Inflammatory macrophage treated with lipopolysaccharide for 1 hour (primary cell): Measurements from ENCODE around the gene RAB5B.
"Not testable (repeated sequence)": the region's sequence is repeated elsewhere in the genome, so short reads cannot be mapped to it uniquely, and the experiment has no call there.

Experiments
- DNase-seq, 2 donors: peaks; one replicate each; pipeline ENCODE4 v3.0.0-alpha.2; 2020 to 2022

RAB5B gene

GRCh38 chr12:55942055-55942454 is 31.8 kb upstream of the RAB5B start:
- DNase-seq, result no peak

- no peak for DNase-seq
Observed at GRCh38 chr12:55942577-55943136, 31.2 kb upstream of the RAB5B start.

GRCh38 chr12:55946553-55946952 is 27.3 kb upstream of the RAB5B start:
- no peak for DNase-seq

GRCh38 chr12:55955344-55955743 is 18.5 kb upstream of the RAB5B start:
- no peak for DNase-seq

DNA sequence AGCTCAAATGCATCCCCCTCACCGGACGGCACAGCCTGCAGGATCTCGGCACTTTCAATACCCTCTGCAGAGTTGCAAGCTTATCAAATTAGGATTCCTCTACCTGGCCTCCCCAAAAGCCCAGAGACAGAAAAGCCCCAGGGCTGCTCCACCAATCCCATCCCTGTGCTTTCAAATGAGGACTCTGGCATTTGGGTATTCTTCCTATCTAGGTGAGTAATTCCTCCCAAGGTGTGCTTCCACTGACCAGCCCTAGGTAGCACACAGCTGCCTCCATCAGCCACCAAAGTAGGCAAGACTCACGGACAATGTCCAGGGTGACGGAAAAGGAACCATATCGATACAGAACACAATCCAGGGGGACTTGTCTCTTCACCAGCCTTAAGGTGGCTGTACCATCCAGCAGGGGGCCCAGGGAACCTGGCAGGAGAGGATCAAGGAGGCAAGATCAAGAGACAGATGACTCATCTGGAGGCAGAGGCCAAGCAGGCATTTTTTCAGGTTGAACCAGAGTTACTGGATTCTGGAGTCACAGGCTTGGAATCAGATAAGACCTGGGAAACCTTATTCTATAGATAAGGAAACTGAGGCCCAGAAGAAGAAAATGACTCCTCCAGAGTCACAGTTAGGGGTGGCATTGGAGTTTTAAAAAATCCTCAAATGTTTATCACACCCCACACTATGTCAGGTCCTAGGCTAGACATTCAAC is 17.9 kb upstream of the RAB5B start:
- DNase-seq, result no peak

GRCh38 chr12:55957106-55957859 is 16.6 kb upstream of the RAB5B start:
- DNase-seq, result no peak

GRCh38 chr12:55963760-55964159 is 10.1 kb upstream of the RAB5B start:
- no peak for DNase-seq

DNA sequence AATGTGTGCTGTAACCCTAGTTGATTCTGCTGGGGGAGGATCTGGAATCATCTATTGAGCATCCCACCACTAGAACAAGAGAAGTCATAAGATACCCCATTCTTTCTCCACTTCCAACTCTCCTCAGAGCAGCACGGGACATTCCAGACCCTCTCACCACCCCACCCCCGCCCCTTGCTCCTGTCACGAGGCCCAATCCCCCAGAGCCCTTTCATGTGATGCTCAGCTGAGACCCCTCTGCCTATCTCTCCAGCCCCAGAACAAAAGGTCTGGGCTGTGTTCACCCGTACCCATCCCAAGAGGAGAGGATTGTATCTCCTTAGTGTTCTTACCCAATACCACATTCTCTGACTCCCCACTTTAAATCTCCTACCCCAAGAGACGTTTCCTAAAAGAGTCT is 8.6 kb upstream of the RAB5B start:
- DNase-seq, result no peak

GRCh38 chr12:55965941-55966407 is 7.9 kb upstream of the RAB5B start, which contains the start of gene PMEL:
TSS of gene PMEL (minus strand) at chr12:55966042. CDS start at chr12:55966011, 31 bp downstream.
- no peak for DNase-seq

DNA sequence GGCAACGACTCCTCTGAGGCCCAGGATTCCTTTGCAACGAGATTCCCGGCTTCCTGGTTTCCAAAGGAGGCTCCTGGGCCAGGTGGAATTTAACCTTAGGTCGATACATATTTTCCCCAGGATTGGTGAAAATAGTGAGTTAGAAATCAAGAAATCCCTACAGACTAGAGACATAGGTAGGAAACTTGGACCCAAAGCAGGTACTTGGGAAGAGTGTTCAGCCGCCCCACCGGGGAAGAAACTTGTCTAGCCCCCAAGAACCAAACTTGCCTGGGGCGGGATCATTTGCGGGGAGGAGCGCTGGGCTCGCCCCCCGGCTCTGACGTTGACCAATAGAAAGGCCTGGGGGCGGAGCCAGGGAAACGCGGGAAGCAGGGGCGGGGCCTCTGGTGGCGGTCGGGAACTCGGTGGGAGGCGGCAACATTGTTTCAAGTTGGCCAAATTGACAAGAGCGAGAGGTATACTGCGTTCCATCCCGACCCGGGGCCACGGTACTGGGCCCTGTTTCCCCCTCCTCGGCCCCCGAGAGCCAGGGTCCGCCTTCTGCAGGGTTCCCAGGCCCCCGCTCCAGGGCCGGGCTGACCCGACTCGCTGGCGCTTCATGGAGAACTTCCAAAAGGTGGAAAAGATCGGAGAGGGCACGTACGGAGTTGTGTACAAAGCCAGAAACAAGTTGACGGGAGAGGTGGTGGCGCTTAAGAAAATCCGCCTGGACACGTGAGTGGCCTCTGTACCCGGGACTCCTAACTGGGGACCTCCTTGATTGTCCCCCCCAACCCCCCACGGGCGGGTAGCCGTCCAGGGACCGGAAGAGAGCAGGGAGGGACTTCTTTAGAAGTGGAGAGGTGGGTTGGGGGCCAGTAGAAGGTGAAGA is 7.2 kb upstream of the RAB5B start, which contains the start of gene CDK2:
TSS of gene CDK2 (plus strand) at position 423 of the 874 bp plus-strand sequence. CDS start at position 602, 179 bp downstream.
- DNase-seq, result peak; percentile 73 to 92

DNA sequence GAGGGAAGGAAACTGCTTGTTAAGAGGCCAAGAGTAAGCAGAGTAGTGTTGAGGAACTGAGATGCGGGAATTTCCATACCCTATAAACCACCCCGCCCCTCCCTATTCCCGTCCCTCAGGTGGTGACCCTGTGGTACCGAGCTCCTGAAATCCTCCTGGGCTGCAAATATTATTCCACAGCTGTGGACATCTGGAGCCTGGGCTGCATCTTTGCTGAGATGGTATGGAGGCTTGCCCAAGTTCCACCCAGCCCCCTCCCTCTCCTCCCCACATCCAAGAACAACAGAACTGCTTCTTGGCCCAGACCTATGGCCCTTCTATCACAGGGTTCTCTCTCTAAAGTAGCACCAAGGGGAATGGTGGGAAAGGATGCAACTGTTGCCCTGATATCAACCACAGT is 4.5 kb upstream of the RAB5B start:
- DNase-seq, result no peak

GRCh38 chr12:55970775-55971174 is 3.1 kb upstream of the RAB5B start:
- DNase-seq, result no peak

DNA sequence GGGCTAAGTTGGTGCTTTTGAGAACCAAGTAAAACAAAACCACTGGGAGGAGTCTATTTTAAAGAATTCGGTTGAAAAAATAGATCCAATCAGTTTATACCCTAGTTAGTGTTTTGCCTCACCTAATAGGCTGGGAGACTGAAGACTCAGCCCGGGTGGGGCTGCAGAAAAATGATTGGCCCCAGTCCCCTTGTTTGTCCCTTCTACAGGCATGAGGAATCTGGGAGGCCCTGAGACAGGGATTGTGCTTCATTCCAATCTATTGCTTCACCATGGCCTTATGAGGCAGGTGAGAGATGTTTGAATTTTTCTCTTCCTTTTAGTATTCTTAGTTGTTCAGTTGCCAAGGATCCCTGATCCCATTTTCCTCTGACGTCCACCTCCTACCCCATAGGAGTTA is 1.8 kb upstream of the RAB5B start:
- no peak for DNase-seq

DNA sequence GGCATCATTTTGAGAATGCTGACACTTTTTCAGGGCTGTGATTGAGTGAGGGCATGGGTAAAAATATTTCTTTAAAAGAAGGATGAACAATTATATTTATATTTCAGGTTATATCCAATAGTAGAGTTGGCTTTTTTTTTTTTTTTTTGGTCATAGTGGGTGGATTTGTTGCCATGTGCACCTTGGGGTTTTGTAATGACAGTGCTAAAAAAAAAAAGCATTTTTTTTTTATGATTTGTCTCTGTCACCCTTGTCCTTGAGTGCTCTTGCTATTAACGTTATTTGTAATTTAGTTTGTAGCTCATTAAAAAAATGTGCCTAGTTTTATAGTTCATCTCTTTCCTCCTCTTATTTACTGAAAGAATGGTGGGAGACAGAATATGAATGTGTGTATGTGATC is 1.4 kb upstream of the RAB5B start:
- DNase-seq, result no peak

DNA sequence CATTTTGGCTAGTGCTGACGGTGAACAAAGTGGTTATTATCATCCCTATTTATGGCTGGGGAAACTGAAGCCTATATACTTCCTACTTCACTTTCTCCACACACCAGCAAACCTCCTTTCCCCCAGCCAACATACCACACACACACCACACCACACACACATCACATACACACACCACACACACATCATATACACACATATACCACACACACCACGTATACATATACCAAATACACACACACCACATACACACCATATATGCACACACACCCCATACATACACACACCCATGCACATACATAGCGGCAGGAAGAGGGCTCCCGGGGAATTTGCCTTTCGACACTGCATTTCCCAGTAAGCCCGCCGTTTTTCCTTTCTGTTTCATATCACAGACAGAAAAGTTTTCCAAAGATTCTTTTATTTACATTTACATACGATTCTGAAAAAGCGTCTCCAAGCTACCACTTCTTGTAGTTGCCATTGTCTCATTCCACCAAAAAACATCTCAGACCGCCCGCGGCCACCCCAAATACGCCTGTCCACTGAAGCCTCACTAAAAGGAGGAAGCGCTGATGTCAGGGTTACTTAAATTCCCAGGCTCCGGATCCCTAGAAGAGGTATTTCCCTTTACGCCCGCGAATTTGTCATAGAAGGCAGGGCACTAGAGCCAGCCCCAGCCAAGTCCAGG is 823 bp upstream of the RAB5B start:
- no peak for DNase-seq

- DNase-seq, result peak; percentile 43 to 49
Observed at GRCh38 chr12:55974308-55974730, 441 bp downstream of the RAB5B start.

GRCh38 chr12:55978393-55978792 is 4.5 kb downstream of the RAB5B start:
- DNase-seq, result no peak

DNA sequence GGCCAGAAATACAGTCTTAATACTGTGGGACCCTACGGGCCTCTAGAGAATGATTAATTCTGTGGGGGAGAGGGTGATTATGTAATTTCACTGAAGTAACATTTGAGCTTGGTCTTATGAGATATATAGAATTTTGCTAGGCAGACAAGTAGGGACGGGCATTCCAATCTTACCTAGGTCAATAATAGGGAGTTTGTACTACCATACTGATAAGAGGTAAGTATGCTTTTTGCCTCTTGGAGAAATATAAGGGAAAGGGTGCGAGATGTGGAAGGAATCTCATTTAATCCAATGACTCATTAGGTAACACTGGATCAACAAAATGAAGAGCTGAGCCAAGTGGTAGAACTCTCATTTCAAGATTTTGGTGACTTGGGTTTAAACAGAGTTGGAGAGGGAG is 5.2 kb downstream of the RAB5B start:
- DNase-seq, result no peak

DNA sequence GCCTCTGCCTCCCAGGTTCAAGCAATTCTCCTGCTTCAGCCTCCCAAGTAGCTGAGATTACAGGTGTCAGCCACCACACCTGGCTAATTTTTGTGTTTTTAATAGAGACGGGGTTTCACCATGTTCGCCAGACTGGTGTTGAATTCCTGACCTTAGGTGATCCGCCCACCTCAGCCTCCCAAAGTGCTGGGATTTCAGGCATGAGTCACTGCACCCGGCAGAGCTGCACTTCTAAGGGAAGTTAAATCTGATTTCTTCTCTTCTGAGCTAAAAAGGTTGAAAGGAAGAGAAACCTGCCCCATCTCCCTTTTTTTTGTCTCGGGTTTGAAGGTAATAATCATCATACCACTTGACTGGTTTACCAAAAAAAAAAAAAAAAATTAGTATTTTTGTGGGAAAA is 8.0 kb downstream of the RAB5B start:
- DNase-seq, result not testable (repeated sequence)

DNA sequence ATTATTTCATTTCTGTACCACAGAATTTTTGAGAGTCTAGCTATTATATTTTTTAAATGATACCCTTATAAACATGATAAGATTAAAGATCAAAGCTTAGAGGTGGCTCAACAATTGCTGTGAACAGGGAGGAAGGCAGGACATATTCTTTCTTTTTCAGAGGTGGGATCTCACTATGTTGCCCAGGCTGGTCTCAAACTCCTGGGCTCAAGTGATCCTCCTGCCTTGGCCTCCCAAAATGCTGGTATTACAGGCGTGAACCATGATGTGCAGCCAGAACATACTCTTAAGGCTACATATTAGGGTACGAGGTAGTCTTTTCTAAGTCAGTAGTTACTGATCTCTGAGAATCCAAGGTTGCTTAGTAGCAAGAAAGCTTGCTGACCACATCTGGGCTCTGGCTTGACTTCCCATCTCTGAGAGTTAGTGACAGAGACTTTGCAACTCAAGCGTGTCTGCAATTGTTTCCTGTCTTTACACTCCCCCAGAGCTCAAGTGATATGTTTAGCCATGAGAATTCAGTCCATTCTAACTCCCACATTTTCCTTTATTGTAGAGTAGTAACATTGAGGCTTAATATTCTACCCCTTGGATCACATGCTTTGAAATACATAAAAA is 8.6 kb downstream of the RAB5B start:
- DNase-seq, result peak; percentile 72 to 88

DNA sequence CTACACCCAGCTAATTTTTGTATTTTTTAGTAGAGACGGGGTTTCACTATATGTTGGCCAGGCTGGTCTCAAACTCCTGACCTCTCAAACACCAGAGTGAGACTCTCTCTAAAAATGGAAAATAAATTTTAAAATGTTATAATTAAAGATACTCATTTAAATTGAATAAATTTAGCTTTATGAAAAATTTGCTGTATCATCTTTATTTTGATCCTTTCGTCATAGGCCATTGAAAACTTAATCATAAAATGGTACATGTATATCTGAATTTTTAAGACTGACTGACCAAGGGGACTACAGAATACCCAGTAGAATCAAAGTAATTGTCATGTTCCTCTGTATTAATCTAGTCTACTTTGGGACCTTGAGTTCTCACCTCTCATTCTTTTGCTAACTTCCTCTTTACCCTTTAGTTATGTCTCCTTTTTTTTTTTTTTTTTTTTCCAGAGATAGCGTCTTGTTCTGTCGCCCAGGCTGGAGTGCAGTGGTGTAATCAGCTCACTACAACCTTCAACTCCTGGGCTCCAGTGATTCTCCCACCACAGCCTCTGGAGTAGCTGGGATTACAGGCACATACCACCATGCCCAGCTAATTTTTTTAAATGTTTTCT is 9.5 kb downstream of the RAB5B start:
- DNase-seq, result no peak
